HEK293T (cell line): ENCODE results near the gene MERTK.

Experiments used
- ARNT ChIP-seq: fragments of 450-650 bp; IDR thresholded peaks from 2 replicates; pipeline ENCODE4 v1.6.1; 2017; ENCODE audit warnings: mild to moderate bottlenecking
- BHLHE40 ChIP-seq: fragments of 450-650 bp; IDR thresholded peaks from 2 replicates; pipeline ENCODE4 v1.6.1; 2016; ENCODE audit warnings: mild to moderate bottlenecking, moderate library complexity, borderline replicate concordance
- CTBP1 ChIP-seq: fragments of 450-650 bp; IDR thresholded peaks from 2 replicates; pipeline ENCODE4 v1.6.1; 2016; ENCODE audit warnings: borderline replicate concordance
- ELF4 ChIP-seq: fragments of 450-650 bp; IDR thresholded peaks from 2 replicates; pipeline ENCODE4 v1.6.1; 2017; ENCODE audit warnings: antibody characterized with exemption
- FOXA1 ChIP-seq: fragments of 450-650 bp; IDR thresholded peaks from 2 replicates; pipeline ENCODE4 v1.6.1; 2016; ENCODE audit warnings: mild to moderate bottlenecking
- FOXK2 ChIP-seq: fragments of 450-650 bp; IDR thresholded peaks from 2 replicates; pipeline ENCODE4 v1.6.1; 2016; ENCODE audit warnings: mild to moderate bottlenecking
- L3MBTL2 ChIP-seq: fragments of 450-650 bp; conservative IDR thresholded peaks from 2 replicates; pipeline ENCODE4 v1.6.1; 2016; ENCODE audit warnings: mild to moderate bottlenecking
- LEF1 ChIP-seq: fragments of 450-650 bp; IDR thresholded peaks from 2 replicates; pipeline ENCODE4 v1.6.1; 2017; ENCODE audit warnings: mild to moderate bottlenecking, borderline replicate concordance
- NFRKB ChIP-seq: fragments of 450-650 bp; IDR thresholded peaks from 2 replicates; pipeline ENCODE4 v1.6.1; 2016; ENCODE audit warnings: mild to moderate bottlenecking, moderate library complexity
- SP1 ChIP-seq: fragments of 450-650 bp; IDR thresholded peaks from 2 replicates; pipeline ENCODE4 v1.6.1; 2017
- SUZ12 ChIP-seq: fragments of 450-650 bp; IDR thresholded peaks from 2 replicates; pipeline ENCODE4 v1.6.1; 2016; ENCODE audit warnings: mild to moderate bottlenecking
- TARDBP ChIP-seq: fragments of 450-650 bp; IDR thresholded peaks from 2 replicates; pipeline ENCODE4 v1.6.1; 2016
- ZNF384 ChIP-seq: fragments of 450-650 bp; IDR thresholded peaks from 2 replicates; pipeline ENCODE4 v1.6.1; 2016

- TF ChIP-seq SUZ12 (no peak), ZNF384 (no peak), FOXA1 (no peak), NFRKB (no peak), BHLHE40 (no peak), FOXK2 (no peak), CTBP1 (no peak), SP1 (no peak), TARDBP (no peak), L3MBTL2 (no peak), ELF4 (no peak), LEF1 (no peak), ARNT (no peak)
Measured at GRCh38 chr2:112026509-112026908, 128.1 kb downstream of the MERTK start.
